A549 (cell line): Measurements from ENCODE around the gene MINPP1. TPM values are rescaled to one million over a fixed set of nuclear protein-coding genes. Genes with fewer than 3 reads are reported as not detected.

Experiments used
- polyA plus RNA-seq, 4 experiments: library from polyadenylated mRNA; depleted of rRNA in 3 of 4; stranded (reverse); fragments of >200 nt; fragmentation: RNase III in 1 of 4; extraction: RNeasy Plus Mini Kit Qiagen cat#74134 plus additional on column Dnase treatment in 1 of 4; gene quantifications; 2 replicates in 3 of 4; 3 replicates in 1 of 4; pipeline ENCODE4 v1.2.3, GENCODE V29; 2011 to 2017

The MINPP1 gene
- polyA plus RNA-seq, 2 of the 4 experiments (the other 2 are of a cell fraction), result 28.4 to 31.4 TPM

Other genes with a start within 250 kb of the MINPP1 start
- 1.6 and 1.9 TPM in 2 replicates for gene NUTM2D, start 147.1 kb upstream of the MINPP1 start, polyA plus RNA-seq (2011; rRNA removed)
- gene NUTM2D, start 147.1 kb upstream of the MINPP1 start, polyA plus RNA-seq (2017; fragmentation: RNase III; extraction: RNeasy Plus Mini Kit Qiagen cat#74134 plus additional on column Dnase treatment), result 1.0 to 1.3 TPM (median 1.2 TPM) in 3 replicates
- gene PAPSS2, start 155.0 kb downstream of the MINPP1 start, polyA plus RNA-seq (2011; rRNA removed), result 27.7 and 37.9 TPM in 2 replicates
- gene PAPSS2, start 155.0 kb downstream of the MINPP1 start, polyA plus RNA-seq (2017; fragmentation: RNase III; extraction: RNeasy Plus Mini Kit Qiagen cat#74134 plus additional on column Dnase treatment), result 29.0 to 32.9 TPM (median 32.8 TPM) in 3 replicates